WI38 (cell line): ENCODE results near the gene HNRNPLL.

ENCODE experiments used
- H3K4me3 ChIP-seq: 2 replicates; pipeline ENCODE4 v1.5.1; 2011; ENCODE audit warnings: low read depth, mild to moderate bottlenecking, control low read depth, low read length
- TF ChIP-seq, protein P1 (sequence below): IDR thresholded peaks from 2 replicates; pipeline ENCODE4 v1.5.1; 2012; ENCODE audit warnings: low read depth, mild to moderate bottlenecking, control low read depth, low read length

HNRNPLL gene

DNA sequence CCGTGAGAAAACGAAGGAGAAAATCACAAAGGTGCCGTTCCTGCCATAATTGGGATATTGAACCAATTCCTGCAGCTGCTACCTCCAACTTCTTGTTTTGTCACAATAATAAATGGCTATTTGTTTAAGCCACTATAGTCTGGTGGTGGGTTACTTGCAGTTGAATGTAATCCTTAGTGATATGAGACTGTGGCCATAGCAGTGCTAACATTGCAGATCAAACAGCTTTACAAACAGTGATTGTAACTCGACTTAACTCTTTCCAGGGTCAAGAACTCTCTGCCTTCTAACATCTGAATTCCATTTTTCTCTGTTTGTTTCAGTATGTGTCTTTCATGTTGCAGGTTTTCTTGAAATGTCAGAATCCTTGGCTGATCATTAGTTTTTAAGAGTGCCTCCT, 24.7 kb upstream of the HNRNPLL start:
- no peak overlapping the region for H3K4me3 ChIP-seq
- TF ChIP-seq, protein P1, sequence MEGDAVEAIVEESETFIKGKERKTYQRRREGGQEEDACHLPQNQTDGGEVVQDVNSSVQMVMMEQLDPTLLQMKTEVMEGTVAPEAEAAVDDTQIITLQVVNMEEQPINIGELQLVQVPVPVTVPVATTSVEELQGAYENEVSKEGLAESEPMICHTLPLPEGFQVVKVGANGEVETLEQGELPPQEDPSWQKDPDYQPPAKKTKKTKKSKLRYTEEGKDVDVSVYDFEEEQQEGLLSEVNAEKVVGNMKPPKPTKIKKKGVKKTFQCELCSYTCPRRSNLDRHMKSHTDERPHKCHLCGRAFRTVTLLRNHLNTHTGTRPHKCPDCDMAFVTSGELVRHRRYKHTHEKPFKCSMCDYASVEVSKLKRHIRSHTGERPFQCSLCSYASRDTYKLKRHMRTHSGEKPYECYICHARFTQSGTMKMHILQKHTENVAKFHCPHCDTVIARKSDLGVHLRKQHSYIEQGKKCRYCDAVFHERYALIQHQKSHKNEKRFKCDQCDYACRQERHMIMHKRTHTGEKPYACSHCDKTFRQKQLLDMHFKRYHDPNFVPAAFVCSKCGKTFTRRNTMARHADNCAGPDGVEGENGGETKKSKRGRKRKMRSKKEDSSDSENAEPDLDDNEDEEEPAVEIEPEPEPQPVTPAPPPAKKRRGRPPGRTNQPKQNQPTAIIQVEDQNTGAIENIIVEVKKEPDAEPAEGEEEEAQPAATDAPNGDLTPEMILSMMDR, result no peak

DNA sequence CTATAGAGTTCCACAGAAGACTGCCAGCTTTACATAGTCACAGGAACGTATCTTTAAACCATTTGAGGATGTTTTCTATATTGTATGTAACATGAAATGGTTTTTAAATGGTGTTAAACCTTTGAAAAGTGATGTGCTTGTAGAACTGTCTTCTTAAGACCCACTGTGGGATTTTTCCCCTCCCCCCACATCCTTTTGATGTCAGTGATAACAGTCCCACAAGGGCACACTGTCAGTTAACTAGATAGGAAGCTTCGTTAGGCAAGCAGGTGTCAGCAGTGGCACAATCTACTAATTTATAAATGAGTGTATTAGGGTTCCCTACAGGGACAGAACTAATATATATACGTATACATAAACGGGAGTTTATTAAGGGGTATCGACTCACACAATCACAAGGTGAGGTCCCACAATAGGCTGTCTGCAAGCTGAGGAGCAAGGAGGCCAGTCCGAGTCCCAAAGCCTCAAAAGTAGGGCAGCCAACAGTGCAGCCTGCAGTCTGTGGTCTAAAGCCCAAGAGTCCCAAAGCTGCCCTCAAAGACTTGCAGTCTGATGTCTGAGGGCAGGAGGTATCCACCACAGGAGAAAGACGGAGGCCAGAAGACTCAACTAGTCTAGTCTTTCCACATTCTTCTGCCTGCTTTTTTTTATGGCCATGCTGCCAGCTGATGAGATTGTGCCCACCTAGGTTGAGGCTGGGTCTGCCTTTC, 23.8 kb upstream of the HNRNPLL start:
- TF ChIP-seq, protein P1, result no peak
- H3K4me3 ChIP-seq, result no peak overlapping the region

DNA sequence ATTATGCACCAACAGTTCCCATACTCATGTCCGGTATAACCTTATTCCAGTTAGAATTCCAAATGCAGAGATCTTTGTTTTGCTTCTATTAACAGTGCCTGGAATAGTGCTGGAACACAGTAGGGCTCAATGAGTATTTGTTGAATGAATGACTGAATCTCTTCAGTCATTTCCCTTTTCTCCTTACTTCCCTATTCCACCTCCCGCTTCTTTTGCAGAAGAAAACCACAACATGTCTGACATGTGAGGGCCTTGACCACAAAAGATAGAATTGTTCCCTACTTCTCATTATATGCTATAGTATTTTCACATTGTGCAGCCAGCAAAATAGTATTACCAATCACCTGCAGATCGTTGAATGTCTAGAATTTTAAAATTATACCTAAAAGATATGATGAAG, 19.5 kb upstream of the HNRNPLL start:
- TF ChIP-seq, protein P1, result no peak
- no peak overlapping the region for H3K4me3 ChIP-seq

DNA sequence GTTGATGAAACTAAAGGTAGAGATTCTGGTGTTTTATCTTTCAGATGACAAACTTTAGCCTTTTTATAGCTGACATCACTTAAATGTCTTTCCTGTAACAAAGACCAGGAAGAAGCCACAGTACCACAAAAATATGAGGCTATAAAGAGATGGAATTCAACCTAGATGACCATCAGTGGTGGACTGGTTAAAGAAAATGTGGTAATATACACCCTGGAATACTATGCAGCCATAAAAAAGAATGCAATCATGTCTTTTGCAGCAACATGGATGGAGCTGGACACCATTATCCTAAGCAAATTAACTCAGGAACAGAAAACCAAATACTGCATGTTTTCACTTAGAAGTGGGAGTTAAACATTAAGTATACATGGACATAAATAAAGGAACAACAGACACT, 18.3 kb upstream of the HNRNPLL start:
- TF ChIP-seq, protein P1, result no peak
- no peak overlapping the region for H3K4me3 ChIP-seq

DNA sequence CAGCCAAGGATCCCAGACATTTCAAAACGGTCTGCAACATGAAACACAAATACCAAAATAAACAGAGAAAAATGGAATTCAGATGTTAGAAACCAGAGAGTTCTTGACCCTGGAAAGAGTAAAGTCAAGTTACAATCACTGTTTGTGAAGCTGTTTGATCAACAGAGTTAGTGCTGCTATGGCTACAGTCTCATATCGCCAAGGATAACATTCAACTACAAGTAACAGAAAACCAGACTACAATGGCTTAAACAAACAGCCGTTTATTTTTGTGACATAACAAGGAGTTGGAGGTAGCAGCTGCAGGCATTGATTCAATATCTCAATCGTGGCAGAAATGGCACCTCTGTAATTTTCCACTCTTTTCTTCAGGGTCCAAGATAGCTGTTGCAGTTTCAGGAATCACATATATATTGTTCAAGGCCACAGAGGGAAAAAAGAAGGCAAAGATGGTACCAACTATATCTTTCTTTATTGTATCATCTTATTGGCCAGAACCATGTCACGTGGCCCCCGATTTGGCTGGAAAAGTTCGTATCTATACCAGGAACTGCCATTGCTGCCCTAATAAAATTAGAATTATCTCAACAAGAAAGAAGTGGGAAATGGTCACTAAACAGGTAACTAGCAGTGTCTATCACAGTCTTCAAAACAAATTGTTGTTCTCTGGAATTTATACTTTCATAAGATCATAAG, 17.7 kb upstream of the HNRNPLL start:
- H3K4me3 ChIP-seq, result no peak overlapping the region
- TF ChIP-seq, protein P1, result no peak

DNA sequence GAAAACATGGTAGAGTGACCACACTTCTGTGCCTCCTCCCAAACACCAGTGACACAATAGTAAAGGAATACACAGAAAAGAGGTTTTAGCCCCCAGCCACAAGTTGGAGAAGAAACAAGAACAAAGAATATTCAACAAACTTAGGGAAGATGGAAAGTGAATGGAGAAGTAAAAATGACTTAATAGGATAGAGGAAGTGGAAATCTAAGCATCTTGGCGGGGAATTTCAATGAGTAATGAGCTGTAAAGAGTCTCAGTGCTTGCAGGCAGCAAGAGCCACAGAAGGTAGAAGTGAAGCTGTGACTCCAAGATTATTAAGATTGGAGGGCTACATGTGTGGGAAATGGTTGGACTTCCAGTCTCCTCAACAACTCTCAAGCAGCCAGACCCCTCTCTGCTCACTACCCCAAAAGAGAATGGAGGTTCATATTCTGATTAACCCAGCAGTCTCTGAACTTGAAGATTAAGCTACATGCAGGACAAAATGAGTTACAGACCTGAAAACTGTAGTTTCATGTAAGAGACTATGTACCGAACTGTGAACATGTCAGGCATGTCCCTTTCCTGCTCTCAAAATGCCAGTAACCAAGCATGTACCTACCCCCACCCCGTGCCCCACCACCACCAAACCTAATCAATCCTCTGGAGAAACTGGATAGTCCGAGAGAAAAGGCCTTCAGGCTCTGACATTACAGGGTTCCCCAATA, 16.9 kb upstream of the HNRNPLL start:
- TF ChIP-seq, protein P1, result no peak
- no peak overlapping the region for H3K4me3 ChIP-seq

DNA sequence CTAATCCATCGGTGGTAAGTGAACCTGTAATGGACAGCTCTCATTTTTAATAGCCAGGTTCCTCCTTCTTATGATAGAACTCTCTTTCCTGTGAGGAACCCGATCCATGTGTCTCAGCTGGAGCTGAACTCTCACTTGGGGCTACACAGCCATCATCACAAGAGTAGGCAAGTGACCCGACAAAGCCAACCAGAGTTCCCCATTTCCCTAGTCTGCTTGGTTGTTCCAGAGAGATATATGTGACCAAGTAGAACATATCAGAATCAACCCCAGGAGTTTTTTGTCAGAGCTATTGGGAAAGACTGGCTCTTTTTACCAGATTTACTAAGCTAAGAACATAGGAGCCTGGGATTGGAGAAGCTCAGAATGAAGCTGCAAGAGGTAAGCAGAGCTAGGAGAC, 14.6 kb upstream of the HNRNPLL start:
- TF ChIP-seq, protein P1, result no peak
- H3K4me3 ChIP-seq, result no peak overlapping the region
